SK-N-SH treated with all-trans-retinoic acid at 6 μM for 48 hours (cell line): ENCODE results near the gene PHPT1.

Experiments used
- GLIS3 ChIP-seq: fragments of 250-450 bp; sonication (Bioruptor Pico); IDR thresholded peaks from 2 replicates; pipeline ENCODE4 v1.5.0; 2020; ENCODE audit warnings: mild to moderate bottlenecking, moderate library complexity
- OSR1 ChIP-seq: fragments of 250-450 bp; sonication (Bioruptor Pico); IDR thresholded peaks from 2 replicates; pipeline ENCODE4 v1.8.0; 2022; ENCODE audit warnings: moderate library complexity, mild to moderate bottlenecking, inconsistent platforms

DNA sequence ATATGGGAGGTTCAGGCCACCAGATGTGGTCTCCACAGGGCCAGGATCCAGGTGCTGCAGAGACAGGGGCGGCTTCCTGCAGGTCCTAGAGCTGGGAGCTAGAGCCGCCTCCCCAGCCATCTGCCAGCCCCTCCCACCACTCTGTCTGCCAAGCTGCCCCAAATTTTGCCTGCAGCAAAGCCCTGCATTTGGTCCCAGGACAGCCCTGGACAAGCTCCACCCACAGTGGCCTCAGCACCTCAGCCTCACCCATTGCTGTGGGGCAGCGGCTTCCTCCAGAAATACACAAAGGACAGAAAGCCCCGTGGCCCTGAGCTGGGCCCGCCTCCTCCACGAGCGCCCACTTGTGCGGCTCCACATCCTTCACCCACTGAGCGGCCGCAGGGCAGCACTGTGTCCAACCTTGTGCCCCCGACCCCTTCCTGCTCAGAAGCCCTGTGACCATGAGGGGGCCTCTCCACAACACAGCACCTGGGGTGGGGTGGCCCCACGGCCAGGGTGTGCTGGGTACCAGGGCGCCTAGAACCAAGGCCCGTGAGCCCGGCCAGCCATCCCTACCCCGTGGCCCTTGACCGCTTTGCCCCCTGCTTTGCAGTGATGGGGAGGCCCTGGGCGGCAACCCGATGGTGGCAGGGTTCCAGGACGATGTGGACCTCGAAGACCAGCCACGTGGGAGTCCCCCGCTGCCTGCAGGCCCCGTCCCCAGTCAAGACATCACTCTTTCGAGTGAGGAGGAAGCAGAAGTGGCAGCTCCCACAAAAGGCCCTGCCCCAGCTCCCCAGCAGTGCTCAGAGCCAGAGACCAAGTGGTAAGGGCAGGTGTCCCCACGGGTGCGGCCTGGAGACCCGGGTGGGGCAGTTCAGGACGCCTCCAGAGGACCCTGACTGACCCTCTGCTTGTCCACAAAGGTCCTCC lies 10.6 kb upstream of the PHPT1 start:
- TF ChIP-seq OSR1 (CRISPR knock-in tag) = no peak
- TF ChIP-seq GLIS3 (CRISPR knock-in tag) = no peak
